ENCODE measurements around the gene FASTK. TPM values are rescaled to one million over a fixed set of nuclear protein-coding genes. Genes with fewer than 3 reads are reported as not detected.

Gene FASTK
- total and polyA plus RNA-seq, 4 donors: 28.9 to 108 (median 89.9) TPM

DNA sequence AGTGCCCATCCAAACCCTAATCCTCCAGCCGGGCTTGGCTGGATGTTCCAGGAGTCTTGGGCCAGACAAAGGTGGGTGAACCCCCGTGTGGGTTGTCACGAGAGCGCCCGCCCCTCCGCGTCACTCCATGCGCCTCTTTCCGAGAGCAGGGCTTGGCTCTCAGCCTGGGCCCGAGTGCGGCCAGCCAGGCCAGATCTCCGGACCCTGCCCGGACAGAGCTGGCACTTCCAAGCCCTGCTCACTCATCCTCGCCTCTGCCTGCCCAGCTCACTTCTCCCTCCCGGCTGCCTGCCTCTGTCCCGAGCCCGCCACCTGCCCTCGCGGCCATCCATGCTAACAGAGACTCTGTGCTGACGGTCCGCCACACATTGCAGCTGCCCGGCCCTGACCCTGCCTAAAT is 40.3 kb upstream of the FASTK start:
- peaks cover 0 to 71% (median 15%) of the 10 kb centered on the region in 4 donors for H3K36me3 ChIP-seq (ENCODE audit: control insufficient read depth in 4 of 4, insufficient read depth in 4 of 4, low read length in 4 of 4)
- H3K27me3 ChIP-seq (ENCODE audit: control insufficient read depth in 3 of 3, insufficient read depth in 3 of 3, low read length in 2 of 3): no peaks in the 10 kb centered on the region
- H3K4me3 ChIP-seq: no peak overlapping the region
- H3K4me1 ChIP-seq (ENCODE audit: control insufficient read depth in 5 of 5, insufficient read depth in 5 of 5, low read length in 5 of 5): peaks cover 0 to 8% (median 0%) of the 10 kb centered on the region in 5 donors
- TF ChIP-seq CTCF (IDR thresholded peaks at IDR 0.05; ENCODE audit: control extremely low read depth, extremely low read depth): no peak
- no peak for DNase-seq
- H3K9me3 ChIP-seq (ENCODE audit: control insufficient read depth in 4 of 4, insufficient read depth in 3 of 4, low read length in 3 of 4): no peaks in the 10 kb centered on the region
- H3K9ac ChIP-seq (ENCODE audit: insufficient read depth in 1 of 2, low read length in 2 of 2): no peak overlapping the region
- ATAC-seq (ENCODE audit: insufficient read depth, low FRiP score): no peak
- H3K27ac ChIP-seq (ENCODE audit: low read depth in 1 of 2, low read length in 1 of 2): no peak overlapping the region
- 92 to 94% methylated on average over 22 of the region's 22 CpGs for WGBS, 2 donors

GRCh38 chr7:151119902-151120301 is 39.3 kb upstream of the FASTK start:
- no peak for DNase-seq
- H3K9me3 ChIP-seq (ENCODE audit: control insufficient read depth in 4 of 4, insufficient read depth in 3 of 4, low read length in 3 of 4): no peaks in the 10 kb centered on the region
- 94 to 95% methylated on average over 27 of the region's 27 CpGs for WGBS, 2 donors
- H3K9ac ChIP-seq (ENCODE audit: insufficient read depth in 1 of 2, low read length in 2 of 2): no peak overlapping the region
- no peak overlapping the region for H3K4me3 ChIP-seq
- H3K36me3 ChIP-seq (ENCODE audit: control insufficient read depth in 4 of 4, insufficient read depth in 4 of 4, low read length in 4 of 4): peaks cover 0 to 69% (median 15%) of the 10 kb centered on the region in 4 donors
- no peak for ATAC-seq (ENCODE audit: insufficient read depth, low FRiP score)
- no peak for TF ChIP-seq CTCF (IDR thresholded peaks at IDR 0.05; ENCODE audit: control extremely low read depth, extremely low read depth)
- no peaks in the 10 kb centered on the region for H3K27me3 ChIP-seq (ENCODE audit: control insufficient read depth in 3 of 3, insufficient read depth in 3 of 3, low read length in 2 of 3)
- H3K4me1 ChIP-seq (ENCODE audit: control insufficient read depth in 5 of 5, insufficient read depth in 5 of 5, low read length in 5 of 5): peaks cover 0 to 4% (median 0%) of the 10 kb centered on the region in 5 donors
- no peak overlapping the region for H3K27ac ChIP-seq (ENCODE audit: low read depth in 1 of 2, low read length in 1 of 2)

- H3K9ac ChIP-seq (ENCODE audit: insufficient read depth in 1 of 2, low read length in 2 of 2): no peak overlapping the region
- H3K27ac ChIP-seq (ENCODE audit: low read depth in 1 of 2, low read length in 1 of 2): no peak overlapping the region
- DNase-seq (no peak), ATAC-seq (ENCODE audit: insufficient read depth, low FRiP score) (no peak)
- H3K36me3 ChIP-seq (ENCODE audit: control insufficient read depth in 4 of 4, insufficient read depth in 4 of 4, low read length in 4 of 4): peaks cover 0 to 67% (median 14%) of the 10 kb centered on the region in 4 donors
- no peak overlapping the region for H3K4me3 ChIP-seq
- no peak for TF ChIP-seq CTCF (IDR thresholded peaks at IDR 0.05; ENCODE audit: control extremely low read depth, extremely low read depth)
- H3K4me1 ChIP-seq (ENCODE audit: control insufficient read depth in 5 of 5, insufficient read depth in 5 of 5, low read length in 5 of 5): peaks cover 0 to 4% (median 0%) of the 10 kb centered on the region in 5 donors
- H3K27me3 ChIP-seq (ENCODE audit: control insufficient read depth in 3 of 3, insufficient read depth in 3 of 3, low read length in 2 of 3): peaks cover 0 to 1% (median 0%) of the 10 kb centered on the region in 3 donors
- H3K9me3 ChIP-seq (ENCODE audit: control insufficient read depth in 4 of 4, insufficient read depth in 3 of 4, low read length in 3 of 4): no peaks in the 10 kb centered on the region
- 92 to 97% methylated on average over 13 of the region's 13 CpGs for WGBS, 2 donors
Observed at GRCh38 chr7:151119055-151119415, 38.4 kb upstream of the FASTK start.

Data from lung (tissue), 12 donors.